Ureter (tissue), 1 donor: ENCODE measurements around the gene MAG. TPM values are rescaled to one million over a fixed set of nuclear protein-coding genes. Genes with fewer than 3 reads are reported as not detected.

ENCODE experiments used
- DNase-seq: peaks from one replicate; pipeline ENCODE4 v3.0.0-alpha.2; 2020; ENCODE audit warnings: low spot score
- total RNA-seq: library from RNA; stranded (reverse); gene quantifications from one replicate; pipeline ENCODE4 v1.2.4, GENCODE V29; 2023
- donor health status: DM: yes; HTN: yes; CAD: no.

The MAG gene
- total RNA-seq, 1 donor from 2014 or later = not detected

DNA sequence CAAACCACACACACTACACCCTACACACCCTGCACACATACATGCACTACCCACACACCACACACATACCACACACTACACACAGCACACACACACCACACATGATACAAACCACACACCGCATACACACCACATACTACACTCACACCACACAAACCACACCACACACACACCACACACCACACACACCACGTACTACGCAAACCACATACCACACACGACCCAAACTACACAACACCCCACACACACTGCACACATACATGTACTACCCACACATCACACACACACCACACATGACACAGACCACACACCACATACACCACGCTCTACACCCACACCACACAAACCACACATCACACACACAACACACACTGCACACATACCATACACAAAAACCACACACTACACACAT is 6.6 kb downstream of the MAG start:
- DNase-seq = no peak

- DNase-seq = no peak
These were observed 7.8 kb downstream of the MAG start for GRCh38 chr19:35299523-35300338.

- no peak for DNase-seq
These were observed 8.3 kb downstream of the MAG start for GRCh38 chr19:35300339-35300649.

GRCh38 chr19:35301961-35302360 is 10.0 kb downstream of the MAG start:
- no peak for DNase-seq

DNA sequence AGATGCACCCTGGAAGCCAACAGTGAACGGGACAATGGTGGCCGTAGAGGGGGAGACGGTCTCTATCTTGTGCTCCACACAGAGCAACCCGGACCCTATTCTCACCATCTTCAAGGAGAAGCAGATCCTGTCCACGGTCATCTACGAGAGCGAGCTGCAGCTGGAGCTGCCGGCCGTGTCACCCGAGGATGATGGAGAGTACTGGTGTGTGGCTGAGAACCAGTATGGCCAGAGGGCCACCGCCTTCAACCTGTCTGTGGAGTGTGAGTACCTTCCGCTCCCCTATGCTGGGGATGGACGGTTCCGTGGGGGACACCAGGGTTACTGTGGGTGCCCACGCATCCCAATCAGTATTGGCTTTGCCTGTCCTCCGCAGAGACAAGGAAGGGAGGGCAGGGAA is 10.5 kb downstream of the MAG start:
- no peak for DNase-seq

DNA sequence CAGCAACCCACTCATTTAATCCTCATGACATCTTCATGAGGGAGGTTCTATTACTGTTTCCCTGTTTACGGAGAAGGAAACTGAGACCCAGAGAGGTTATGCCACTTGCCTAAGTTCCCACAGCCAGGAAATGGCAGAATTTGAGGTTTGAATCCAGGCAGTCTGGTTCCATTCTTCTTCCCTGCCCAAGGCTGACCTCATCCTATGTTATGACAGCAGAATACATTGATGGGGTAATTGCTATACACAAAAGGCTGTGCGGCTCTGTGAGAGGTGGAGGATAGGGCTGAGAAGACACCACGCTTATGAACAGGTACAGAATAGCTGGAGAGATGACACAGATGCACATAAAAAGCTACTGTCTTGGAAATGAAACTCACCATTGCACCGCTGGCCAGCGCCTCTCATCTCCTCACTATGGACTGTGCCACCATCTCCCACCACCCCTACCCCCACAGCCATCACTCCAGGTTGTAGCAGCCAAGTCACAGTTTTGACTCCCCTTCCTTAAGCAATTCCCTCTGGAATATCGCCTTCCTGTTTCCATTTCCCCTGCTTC is 11.5 kb downstream of the MAG start:
- no peak for DNase-seq

DNA sequence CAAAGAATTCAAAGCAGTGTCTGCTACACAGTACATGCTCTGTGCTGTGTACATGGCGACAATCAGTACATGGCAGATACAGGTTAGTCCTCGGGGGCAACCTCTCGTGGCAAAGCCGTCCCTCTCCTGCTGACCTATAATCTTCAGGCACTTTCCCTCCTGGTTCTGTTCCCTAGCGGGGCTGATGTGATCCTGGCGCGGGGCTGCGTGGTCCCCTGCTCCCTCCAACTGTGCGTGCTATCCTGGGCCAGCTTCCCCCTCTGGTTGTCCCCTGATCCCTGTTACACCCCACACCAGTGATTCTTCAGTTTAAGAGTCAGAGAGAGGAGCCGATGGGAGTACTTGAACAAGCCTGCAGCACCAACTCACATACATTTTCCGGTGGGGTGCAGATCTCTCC is 12.1 kb downstream of the MAG start:
- no peak for DNase-seq

DNA sequence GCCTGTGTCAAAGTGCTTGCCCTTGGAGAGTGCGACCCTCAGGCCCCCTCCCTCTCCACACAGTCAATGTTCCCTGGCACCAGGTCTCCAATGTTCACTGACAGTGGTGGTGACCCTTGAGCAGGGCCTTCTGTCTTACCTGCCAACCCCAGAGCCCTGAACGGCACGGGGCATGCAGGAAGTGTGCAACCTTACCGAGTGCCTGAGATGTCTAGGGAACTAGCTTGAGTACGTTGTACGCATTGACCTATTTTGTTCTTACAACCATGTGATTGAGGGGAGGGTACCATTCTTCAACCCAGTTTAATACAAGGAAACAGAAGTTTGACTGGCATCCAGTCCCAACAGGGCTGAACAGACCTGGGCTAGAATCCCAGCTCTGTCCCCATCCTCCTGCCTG is 13.2 kb downstream of the MAG start:
- no peak for DNase-seq

DNA sequence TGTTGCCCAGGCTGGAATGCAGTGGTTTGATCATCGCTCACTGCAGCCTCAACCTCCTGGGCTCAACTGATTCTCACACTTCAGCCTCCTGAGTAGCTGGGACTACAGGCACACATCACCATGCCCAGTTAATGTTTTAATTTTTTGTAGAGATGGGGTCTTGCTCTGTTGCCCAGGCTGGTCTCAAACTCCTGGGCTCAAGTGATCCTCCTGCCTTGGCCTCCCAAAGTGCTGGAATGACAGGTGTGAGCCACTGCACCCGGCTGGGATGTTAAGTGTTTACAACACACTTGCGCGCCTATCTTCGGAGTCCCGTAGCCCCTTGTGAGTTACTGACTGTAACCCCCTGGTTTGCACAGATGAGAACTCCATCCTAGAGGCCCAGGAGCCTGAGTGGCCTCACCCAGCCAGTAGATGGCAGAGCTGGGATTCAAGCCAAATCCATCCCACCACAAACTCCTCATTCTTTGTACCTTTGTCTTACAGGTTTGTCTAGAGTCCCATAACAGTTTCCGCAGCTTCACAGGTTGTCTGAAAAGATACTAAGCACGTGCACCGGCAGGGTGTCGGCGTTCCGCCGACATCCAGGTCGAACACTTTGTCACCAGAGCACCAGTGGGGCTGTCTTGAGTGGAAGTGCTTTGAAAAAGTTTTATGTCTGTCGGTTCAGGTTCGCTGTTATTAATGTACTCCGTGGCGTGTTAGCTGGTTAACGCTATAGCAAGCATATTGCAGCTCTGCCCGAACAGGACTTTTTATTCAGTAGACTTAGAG is 14.7 kb downstream of the MAG start:
- DNase-seq = no peak

GRCh38 chr19:35307931-35308330 is 16.0 kb downstream of the MAG start:
- DNase-seq = no peak

DNA sequence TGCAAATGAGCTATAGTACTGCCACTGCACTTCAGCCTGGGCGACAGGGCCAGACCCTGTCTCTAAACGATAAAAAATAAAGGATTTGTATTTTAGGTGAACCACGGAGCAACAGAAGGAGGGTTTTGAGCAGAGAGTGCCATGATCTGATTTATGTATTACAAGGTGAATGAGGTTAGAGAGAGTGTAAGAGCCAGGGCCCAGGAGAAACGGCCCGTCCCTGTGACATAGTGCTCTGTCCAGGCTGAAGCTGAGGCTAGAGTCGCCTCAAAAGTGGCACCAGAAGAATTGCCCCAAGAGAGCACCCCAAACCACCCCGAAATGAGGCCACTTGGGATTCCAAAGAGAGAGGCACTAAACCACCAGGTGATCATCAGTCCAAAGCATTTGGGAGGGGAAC is 16.9 kb downstream of the MAG start:
- DNase-seq = no peak

DNA sequence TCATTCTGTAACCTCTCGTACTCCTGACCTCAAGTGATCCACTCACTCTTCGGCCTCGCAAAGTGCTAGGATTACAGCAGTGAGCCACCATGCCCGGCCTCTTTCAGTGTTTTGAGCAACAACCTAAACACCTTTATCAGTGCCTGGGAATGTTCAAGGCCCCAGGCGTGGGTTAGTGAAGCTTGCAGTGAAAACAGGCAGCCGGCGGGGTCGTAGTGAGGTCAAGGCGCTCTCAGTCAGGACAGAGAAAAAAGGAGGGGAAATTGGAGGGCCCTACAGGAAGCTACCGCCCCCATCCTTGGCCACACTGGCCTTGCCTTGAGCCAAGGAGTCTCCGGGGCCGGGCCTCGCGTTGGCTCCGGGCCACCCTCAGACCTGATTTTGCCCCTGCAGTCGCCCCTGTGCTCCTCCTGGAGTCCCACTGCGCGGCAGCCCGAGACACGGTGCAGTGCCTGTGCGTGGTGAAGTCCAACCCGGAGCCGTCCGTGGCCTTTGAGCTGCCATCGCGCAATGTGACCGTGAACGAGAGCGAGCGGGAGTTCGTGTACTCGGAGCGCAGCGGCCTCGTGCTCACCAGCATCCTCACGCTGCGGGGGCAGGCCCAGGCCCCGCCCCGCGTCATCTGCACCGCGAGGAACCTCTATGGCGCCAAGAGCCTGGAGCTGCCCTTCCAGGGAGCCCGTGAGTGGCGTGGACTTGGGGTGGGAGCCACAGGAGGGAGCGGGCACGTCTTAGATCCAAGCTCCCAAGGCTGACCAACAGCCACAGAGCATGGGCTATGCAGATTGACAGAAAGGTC is 17.7 kb downstream of the MAG start:
- DNase-seq = no peak

GRCh38 chr19:35310331-35310730 is 18.4 kb downstream of the MAG start:
- no peak for DNase-seq

- no peak for DNase-seq
These were observed 19.0 kb downstream of the MAG start for GRCh38 chr19:35310811-35311465.

DNA sequence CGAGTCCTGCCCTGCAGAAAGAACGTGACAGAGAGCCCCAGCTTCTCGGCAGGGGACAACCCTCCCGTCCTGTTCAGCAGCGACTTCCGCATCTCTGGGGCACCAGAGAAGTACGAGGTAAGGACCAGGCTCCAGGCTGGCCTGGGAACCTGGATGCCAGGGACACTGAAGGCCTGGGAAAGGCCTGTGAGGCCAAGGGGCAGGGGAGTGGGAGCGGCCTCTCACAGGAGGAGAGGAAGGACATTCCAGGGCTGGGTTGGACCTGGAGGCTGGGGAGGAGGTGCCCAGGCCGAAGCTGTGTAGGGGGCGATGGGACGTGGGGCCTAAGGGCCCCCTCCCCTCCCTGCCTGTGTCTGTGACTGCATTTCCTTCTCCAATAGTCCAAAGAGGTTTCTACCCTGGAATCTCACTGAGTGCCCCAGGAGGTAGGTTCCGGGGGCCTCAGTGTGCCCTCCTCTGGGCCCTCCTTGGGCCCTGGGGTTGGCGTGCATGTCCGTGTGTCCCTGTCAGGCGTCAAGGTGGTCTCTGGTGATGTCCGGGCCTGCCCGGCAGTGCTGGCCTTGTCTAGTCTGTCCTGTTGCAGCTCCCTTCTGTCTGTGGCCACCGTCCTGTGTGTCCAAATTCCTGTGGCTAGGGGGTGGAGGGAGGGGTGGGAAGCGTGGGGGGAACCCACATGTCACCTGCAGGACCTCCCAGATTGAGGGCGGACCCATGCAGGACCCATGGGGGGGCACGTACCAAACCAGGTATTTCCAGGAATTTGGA is 20.1 kb downstream of the MAG start:
- no peak for DNase-seq

GRCh38 chr19:35313587-35313986 is 21.6 kb downstream of the MAG start:
- no peak for DNase-seq

- DNase-seq = no peak
These were observed 22.1 kb downstream of the MAG start for GRCh38 chr19:35314031-35314430.

- no peak for DNase-seq
These were observed 23.0 kb downstream of the MAG start for GRCh38 chr19:35314858-35315470.

DNA sequence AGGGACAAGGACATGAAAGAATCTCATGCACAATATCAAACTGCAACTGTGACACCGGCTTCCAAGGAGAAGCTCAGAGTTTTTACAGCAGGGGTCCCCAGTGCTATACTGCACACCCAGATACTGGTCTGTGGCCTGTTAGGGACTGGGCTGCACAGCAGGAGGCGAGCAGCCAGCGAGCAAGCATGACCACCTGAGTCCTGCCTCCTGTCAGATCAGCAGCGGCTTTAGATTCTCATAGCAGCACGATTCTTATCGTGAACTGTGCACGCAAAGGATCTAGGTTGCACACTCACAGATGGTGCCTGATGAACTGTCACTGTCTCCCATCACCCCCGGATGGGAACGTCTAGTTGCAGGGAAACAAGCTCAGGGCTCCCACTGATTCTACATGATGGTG is 23.9 kb downstream of the MAG start:
- no peak for DNase-seq

- DNase-seq = no peak
These were observed 24.6 kb downstream of the MAG start for GRCh38 chr19:35316560-35316959.
